K562 (cell line): ENCODE data around the gene LASP1NB.
A peak's percentile ranks its signal among the peaks of the same experiment; 100 is the strongest.

ENCODE experiments used
- ATAC-seq: fragments of 200-7000 bp; cut with Tn5 transposase; 3 replicates; pipeline ENCODE4 v1.9.1; 2020; ENCODE audit warnings: moderate library complexity
- BruUV-seq: library from RNA; stranded (reverse); fragments of 400-500 nt; replicated peaks from 2 replicates; lab custom pipeline; 2021; lab: Mats Ljungman, UMichigan
- CTCF ChIA-PET: fragments of 300-600 bp; formaldehyde crosslinking; extraction: SDS; loops from one replicate; lab custom pipeline; 2021; ENCODE audit warnings: low intra/inter-chr PET ratio; lab: Yijun Ruan, JAX
- POLR2A ChIA-PET: fragments of 300-600, 350-650 bp; sonication (Branson Sonifier 250); formaldehyde crosslinking; extraction: SDS; loops from one replicate; lab custom pipeline; 2021; ENCODE audit warnings: antibody characterized with exemption, inconsistent platforms; lab: Yijun Ruan, JAX
- DNase-seq, 4 experiments: peaks; one replicate each; pipeline versions ENCODE4 v3.0.0 to v3.0.0-alpha.2; 2011 to 2018; ENCODE audit warnings: low spot score in 3 of 4, mixed read lengths in 3 of 4; ENCODE audit errors: extremely low read depth in 1 of 4
- FAIRE-seq: peaks from 2 replicates; lab custom pipeline; 2011; peaks lifted over from hg19 to GRCh38; lab: Jason Lieb, UNC
- H2AFZ ChIP-seq: 2 replicates; pipeline ENCODE4 v1.6.0; 2011; ENCODE audit warnings: low read depth, low read length, control low read depth, inconsistent platforms
- H3K27ac ChIP-seq: fragments of 200-600 bp; 3 replicates; pipeline ENCODE4 v1.8.0; 2011; ENCODE audit warnings: low read depth, mild to moderate bottlenecking, control low read depth, inconsistent platforms, low read length, moderate library complexity, mixed read lengths; ENCODE audit errors: extremely low read depth
- H3K27me3 ChIP-seq, 2 experiments: fragments of 300-600 bp in 1 of 2; 2 replicates in 1 of 2; 3 replicates in 1 of 2; pipeline versions ENCODE4 v1.6.0 to v1.8.0; 2011; ENCODE audit warnings: inconsistent platforms in 2 of 2, low read length in 2 of 2, mild to moderate bottlenecking in 1 of 2, mixed read lengths in 1 of 2, moderate library complexity in 1 of 2; ENCODE audit not compliant: control insufficient read depth in 2 of 2, insufficient read depth in 2 of 2
- H3K36me3 ChIP-seq: fragments of 300-600 bp; 3 replicates; pipeline ENCODE4 v1.8.0; 2011; ENCODE audit warnings: mild to moderate bottlenecking, low read length, inconsistent platforms; ENCODE audit not compliant: control insufficient read depth, insufficient read depth
- H3K4me1 ChIP-seq, 2 experiments: fragments of 200-600 bp in 1 of 2; replicated peaks in 1 of 2; 2 replicates in 1 of 2; 3 replicates in 1 of 2; pipeline versions ENCODE4 v1.5.1 to v1.8.0; 2011; ENCODE audit warnings: inconsistent platforms in 2 of 2, low read length in 2 of 2, mild to moderate bottlenecking in 1 of 2, mixed read lengths in 1 of 2, moderate library complexity in 1 of 2; ENCODE audit not compliant: control insufficient read depth in 2 of 2, insufficient read depth in 2 of 2
- H3K4me2 ChIP-seq: 2 replicates; pipeline ENCODE4 v1.6.1; 2011; ENCODE audit warnings: low read length, control low read depth, inconsistent platforms, mixed read lengths; ENCODE audit not compliant: insufficient read depth
- H3K4me3 ChIP-seq: fragments of 200-600 bp; sonication (generic), shearing (Covaris generic); 2 replicates; pipeline ENCODE4 v1.5.1; 2016; ENCODE audit warnings: control low read depth, inconsistent platforms
- H3K79me2 ChIP-seq: fragments of 200-600 bp; 3 replicates; pipeline ENCODE4 v1.8.0; 2011; ENCODE audit warnings: low read length, inconsistent platforms; ENCODE audit not compliant: control insufficient read depth, insufficient read depth
- H3K9ac ChIP-seq, 2 experiments: 2 replicates each; pipeline versions ENCODE4 v1.6.0 to v1.6.1; 2011; ENCODE audit warnings: low read depth in 2 of 2, low read length in 2 of 2, control low read depth in 1 of 2, inconsistent platforms in 1 of 2, mild to moderate bottlenecking in 1 of 2, mixed read lengths in 1 of 2; ENCODE audit not compliant: insufficient read depth in 1 of 2
- H3K9me1 ChIP-seq: one replicate; pipeline ENCODE4 v1.6.0; 2011; ENCODE audit warnings: inconsistent platforms, mild to moderate bottlenecking, low read length, moderate library complexity; ENCODE audit not compliant: control insufficient read depth, insufficient read depth
- H3K9me3 ChIP-seq: replicated peaks from 2 replicates; pipeline ENCODE4 v1.5.1; 2011; ENCODE audit warnings: low read depth, low read length, inconsistent platforms; ENCODE audit not compliant: control insufficient read depth, insufficient read depth
- H4K20me1 ChIP-seq: replicated peaks from 2 replicates; pipeline ENCODE4 v1.6.1; 2011; ENCODE audit warnings: low read length, inconsistent platforms, mixed read lengths; ENCODE audit not compliant: control insufficient read depth, insufficient read depth
- CBX2 ChIP-seq: fragments of 200-600 bp; sonication (generic); IDR thresholded peaks from one replicate; pipeline ENCODE4 v1.6.1; 2012; ENCODE audit warnings: mild to moderate bottlenecking, low read length, inconsistent platforms; ENCODE audit not compliant: insufficient read depth, poor library complexity, severe bottlenecking
- HDAC8 ChIP-seq: fragments of 450-650 bp; IDR thresholded peaks from 2 replicates; pipeline ENCODE4 v1.6.1; 2016; ENCODE audit warnings: mild to moderate bottlenecking, missing genetic modification characterization, moderate library complexity, missing compliant biosample characterization
- NFYB ChIP-seq: IDR thresholded peaks from 2 replicates; pipeline ENCODE4 v1.6.1; 2011; ENCODE audit warnings: mild to moderate bottlenecking, moderate library complexity; ENCODE audit not compliant: insufficient read length; ENCODE audit errors: extremely low read depth
- POLR3A ChIP-seq: IDR thresholded peaks from 2 replicates; pipeline ENCODE4 v1.6.1; 2011; ENCODE audit warnings: borderline replicate concordance, mild to moderate bottlenecking, moderate library complexity; ENCODE audit not compliant: insufficient read length, insufficient read depth; ENCODE audit errors: extremely low read depth
- RBFOX2 ChIP-seq: fragments of 200-400 bp; formaldehyde crosslinking; IDR thresholded peaks from 2 replicates; pipeline ENCODE4 v1.6.1; 2017; ENCODE audit warnings: low read depth, mild to moderate bottlenecking, low read length, moderate library complexity
- TAF9B ChIP-seq: fragments of 450-650 bp; IDR thresholded peaks from 2 replicates; pipeline ENCODE4 v1.6.1; 2018; ENCODE audit warnings: mild to moderate bottlenecking; ENCODE audit not compliant: partially characterized antibody
- ZNF121 ChIP-seq: sonication (generic); formaldehyde crosslinking; conservative IDR thresholded peaks from 2 replicates; pipeline ENCODE4 v1.8.0; 2022; ENCODE audit warnings: missing genetic modification reagents
- ZNF197 ChIP-seq: fragments of 200-800 bp; sonication (Bioruptor generic); IDR thresholded peaks from 2 replicates; pipeline ENCODE4 v1.6.1; 2016; ENCODE audit warnings: low read depth, missing genetic modification characterization, missing compliant biosample characterization
- ZNF232 ChIP-seq: sonication (generic); formaldehyde crosslinking; IDR thresholded peaks from 2 replicates; pipeline ENCODE4 v1.8.0; 2022; ENCODE audit warnings: mild to moderate bottlenecking, missing genetic modification reagents
- WGBS: fragments of 100-300 bp; shearing (Covaris generic); methylation state at CpG from one replicate; pipeline ENCODE4 v1.1.6; 2016; ENCODE audit warnings: low coverage, mixed read lengths; ENCODE audit not compliant: insufficient coverage; ENCODE audit errors: missing lambda C conversion rate; 5-methylcytosine and 5-hydroxymethylcytosine counted together
- in situ Hi-C: fragments of 300-500 bp; cut with MboI; formaldehyde crosslinking; loops from 4 replicates; pipeline ENCODE4 v1.15.0; 2018; ENCODE audit warnings: inconsistent platforms, mixed read lengths
- intact Hi-C: fragments of 100-400 bp; cut with micrococcal nuclease; formaldehyde crosslinking; loops from 2 replicates; pipeline ENCODE4 v1.14.2; 2022

LASP1NB gene

GRCh38 chr17:38925263-38925995 is at the start of gene LASP1NB:
TSS of gene LASP1NB (plus strand) at chr17:38925614.
- Histone ChIP-seq H3K9me3 (no peaks in the 10 kb centered on the region), H3K4me3 (no peak within 1 kb of the TSS), H3K9ac (peak within 1 kb of the TSS in 1 of 2 experiments; percentile 30; a peak in 1 of 4 replicates), H4K20me1 (no peaks in the 10 kb centered on the region), H2AFZ (no peak within 1 kb of the TSS), H3K4me2 (no peak within 1 kb of the TSS), H3K36me3 (peaks cover under 1% of the 10 kb centered on the region; the same call in 1 of the 3 replicates), H3K27me3 (no peaks in the 10 kb centered on the region), H3K79me2 (no peaks in the 10 kb centered on the region), H3K9me1 (no peaks in the 10 kb centered on the region), H3K27ac (no peak within 1 kb of the TSS), H3K4me1 (peaks cover 7 to 12% of the 10 kb centered on the region in 2 experiments; a peak in 3 of 5 replicates)
- in situ Hi-C loops, result no loop called here
- WGBS, result 55% methylated on average over 14 of the region's 14 CpGs
- ATAC-seq (no peak), FAIRE-seq (no peak), DNase-seq (peak in 1 of 4 experiments; percentile 41)
- BruUV-seq, result no TSS peak
- no peak for TF ChIP-seq ZNF121
- peak; percentile 40 for TF ChIP-seq NFYB
- CTCF ChIA-PET, result no interaction called here
- intact Hi-C loops, result loop anchor here (5.0 kb wide), 1 partner anchor 53 kb away; the partner anchor contains the start of gene LASP1
- POLR2A ChIA-PET, result interaction anchor here (0.5 to 1.5 kb wide), 6 partner anchors 8 to 167 kb away, joined by 3 to 4 read pairs (median 4); no protein-coding TSS in a partner anchor

- H3K9ac ChIP-seq, result peak overlapping the region in 1 of 2 experiments; percentile 79; a peak in 2 of 4 replicates
- no peak overlapping the region for H3K4me2 ChIP-seq
- no peak for TF ChIP-seq CBX2
- no peak for TF ChIP-seq POLR3A
- TF ChIP-seq TAF9B, result no peak
- TF ChIP-seq RBFOX2, result 0 out of 2 replicates have a peak, but pooled peaks have one; percentile 18
- no peak for TF ChIP-seq ZNF232 (CRISPR knock-in tag)
- no peak for TF ChIP-seq HDAC8
- no peak for TF ChIP-seq ZNF197
- DNase-seq, result no peak
- peaks cover 13% of the 10 kb centered on the region for H3K9me1 ChIP-seq
- ChIA-PET POLR2A (no interaction called here), CTCF (no interaction called here)
- H3K9me3 ChIP-seq, result no peaks in the 10 kb centered on the region
- peaks cover 19 to 39% of the 10 kb centered on the region in 2 experiments for H3K4me1 ChIP-seq
- H3K4me3 ChIP-seq, result no peak overlapping the region
- intact Hi-C loops (no loop called here), in situ Hi-C loops (no loop called here)
- H3K27ac ChIP-seq, result no peak overlapping the region
- peaks cover 77% of the 10 kb centered on the region for H3K36me3 ChIP-seq
- no peak overlapping the region for H2AFZ ChIP-seq
- BruUV-seq, result no TSS peak
- FAIRE-seq, result no peak
- H3K27me3 ChIP-seq, result no peaks in the 10 kb centered on the region
- 86% methylated on average over 6 of the region's 7 CpGs for WGBS
- peaks cover 58% of the 10 kb centered on the region for H4K20me1 ChIP-seq
- H3K79me2 ChIP-seq, result peaks cover 79% of the 10 kb centered on the region
- ATAC-seq, result no peak
These were observed 48.1 kb upstream of the LASP1NB start for GRCh38 chr17:38877130-38877851.
